ENCODE results near the gene LRP1B.

LRP1B gene

DNA sequence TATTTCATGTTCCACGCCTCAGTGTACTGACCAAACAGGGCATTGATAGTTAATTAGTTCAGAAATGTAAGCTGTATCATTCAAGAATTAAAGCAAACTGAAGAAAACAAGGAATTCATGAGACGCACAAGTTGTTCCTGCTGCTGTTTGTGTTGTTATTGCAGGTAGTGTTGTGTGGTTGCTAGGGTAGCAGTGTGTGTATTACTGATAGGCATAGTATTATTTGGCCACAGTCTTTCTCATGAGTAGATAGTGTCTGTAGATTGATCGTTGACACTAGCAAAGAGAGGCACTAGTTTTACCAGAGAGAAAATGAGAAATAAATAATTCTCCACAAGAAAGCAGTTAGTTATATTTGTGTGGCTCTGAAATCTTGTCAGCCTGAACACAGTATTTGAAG is 548.6 kb downstream of the LRP1B start:
- no peak for DNase-seq (ENCODE audit: low spot score)
- H3K4me3 ChIP-seq = no peak overlapping the region
- no peak overlapping the region for H3K27ac ChIP-seq
- TF ChIP-seq CTCF (IDR thresholded peaks at IDR 0.05) = no peak

GRCh38 chr2:141579071-141579470 is 551.7 kb downstream of the LRP1B start:
- no peak overlapping the region for H3K27ac ChIP-seq
- no peak for DNase-seq (ENCODE audit: low spot score)
- no peak overlapping the region for H3K4me3 ChIP-seq
- TF ChIP-seq CTCF (IDR thresholded peaks at IDR 0.05) = no peak

DNA sequence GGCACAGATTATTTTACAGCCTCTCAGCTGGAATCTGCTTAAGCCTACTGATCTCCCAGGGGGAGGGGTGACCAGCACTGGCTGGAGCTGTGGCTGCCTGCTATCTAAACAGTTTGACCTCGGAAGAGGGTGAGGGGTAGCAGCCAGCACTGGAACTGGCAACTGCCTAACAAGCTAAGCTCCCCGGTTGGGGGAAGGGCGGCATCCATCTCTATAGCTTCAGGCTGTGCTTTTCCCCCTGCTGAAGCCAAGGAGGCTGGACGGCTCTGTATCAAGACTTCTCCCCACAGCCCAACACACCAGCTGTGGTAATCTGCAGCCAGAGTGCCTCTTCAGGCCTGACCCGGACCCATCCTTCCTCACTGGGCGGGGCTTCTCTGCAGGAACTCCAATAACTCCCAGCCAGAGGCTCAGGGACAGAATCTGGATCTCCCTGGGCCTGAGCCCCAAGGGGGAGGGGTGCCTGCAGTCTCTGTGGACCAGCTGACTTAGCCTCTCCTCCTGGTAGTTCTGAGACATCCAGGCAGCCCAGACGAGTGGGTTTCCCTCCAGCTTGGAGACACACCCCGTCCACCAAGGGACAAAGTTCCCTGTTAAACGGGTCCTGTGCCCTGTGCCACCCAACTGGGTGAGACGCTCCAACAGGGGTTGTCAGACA is 560.2 kb downstream of the LRP1B start:
- Histone ChIP-seq H3K27ac (no peak overlapping the region), H3K4me3 (no peak overlapping the region)
- no peak for DNase-seq (ENCODE audit: low spot score)
- TF ChIP-seq CTCF (IDR thresholded peaks at IDR 0.05) = no peak

DNA sequence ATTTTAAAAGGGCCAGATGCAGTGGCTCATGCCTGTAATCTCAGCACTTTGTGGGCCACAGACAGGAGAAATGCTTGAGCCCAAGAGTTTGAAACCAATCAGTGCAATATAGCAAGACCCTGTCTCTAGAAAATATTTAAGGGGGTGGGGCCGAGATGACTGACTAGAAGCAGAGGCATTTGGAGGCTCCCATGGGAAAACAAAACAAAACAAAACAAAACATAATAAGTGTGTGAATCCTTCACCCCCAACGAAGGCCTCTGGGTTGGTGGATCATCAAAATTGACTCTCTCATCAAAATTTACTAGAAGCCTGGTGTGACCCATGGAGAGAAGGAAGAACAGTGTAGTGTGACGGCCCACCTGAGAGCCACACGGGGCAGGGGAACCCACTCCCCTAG is 560.9 kb downstream of the LRP1B start:
- Histone ChIP-seq H3K4me3 (no peak overlapping the region), H3K27ac (no peak overlapping the region)
- DNase-seq (ENCODE audit: low spot score) = no peak
- TF ChIP-seq CTCF (IDR thresholded peaks at IDR 0.05) = no peak

DNA sequence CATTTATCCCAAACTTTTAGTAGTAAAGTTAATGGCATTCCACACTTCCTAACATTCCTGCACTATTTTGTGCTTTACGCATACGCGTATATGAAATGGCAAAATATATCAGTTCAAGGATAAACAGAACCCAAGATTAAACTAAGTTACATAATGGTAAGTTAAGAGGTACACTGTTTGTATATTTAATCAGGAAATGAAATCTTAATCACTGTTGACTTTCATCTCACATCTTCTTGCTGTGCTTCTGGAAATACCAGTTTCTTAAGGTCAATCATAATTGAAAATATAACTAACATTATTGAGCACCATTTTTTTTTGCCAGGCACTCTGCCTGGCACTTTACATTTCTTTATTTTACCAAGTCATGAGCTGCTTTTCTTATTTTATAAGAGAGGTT is 565.2 kb downstream of the LRP1B start:
- no peak for DNase-seq (ENCODE audit: low spot score)
- no peak for TF ChIP-seq CTCF (IDR thresholded peaks at IDR 0.05)
- H3K4me3 ChIP-seq = no peak overlapping the region
- H3K27ac ChIP-seq = no peak overlapping the region

DNA sequence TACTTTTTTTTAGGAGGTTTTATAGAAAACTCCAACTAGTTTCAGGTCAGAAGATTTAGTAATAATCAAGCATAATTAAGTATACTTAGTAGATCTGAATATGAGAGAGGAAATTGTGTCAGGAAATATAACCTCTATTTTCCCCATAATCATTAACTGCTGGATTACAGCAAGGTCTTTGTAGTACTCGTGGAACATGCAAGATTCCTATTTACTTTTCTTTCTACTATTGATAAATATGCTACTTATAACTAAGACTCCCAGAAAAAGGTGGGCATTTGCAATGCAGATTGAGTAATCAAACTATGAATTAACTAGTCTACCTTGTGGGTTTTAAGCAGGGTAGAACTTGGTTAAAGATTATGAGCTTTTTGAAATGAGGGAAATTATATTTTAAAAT is 570.1 kb downstream of the LRP1B start:
- no peak overlapping the region for H3K27ac ChIP-seq
- no peak overlapping the region for H3K4me3 ChIP-seq
- DNase-seq (ENCODE audit: low spot score) = no peak
- no peak for TF ChIP-seq CTCF (IDR thresholded peaks at IDR 0.05)

DNA sequence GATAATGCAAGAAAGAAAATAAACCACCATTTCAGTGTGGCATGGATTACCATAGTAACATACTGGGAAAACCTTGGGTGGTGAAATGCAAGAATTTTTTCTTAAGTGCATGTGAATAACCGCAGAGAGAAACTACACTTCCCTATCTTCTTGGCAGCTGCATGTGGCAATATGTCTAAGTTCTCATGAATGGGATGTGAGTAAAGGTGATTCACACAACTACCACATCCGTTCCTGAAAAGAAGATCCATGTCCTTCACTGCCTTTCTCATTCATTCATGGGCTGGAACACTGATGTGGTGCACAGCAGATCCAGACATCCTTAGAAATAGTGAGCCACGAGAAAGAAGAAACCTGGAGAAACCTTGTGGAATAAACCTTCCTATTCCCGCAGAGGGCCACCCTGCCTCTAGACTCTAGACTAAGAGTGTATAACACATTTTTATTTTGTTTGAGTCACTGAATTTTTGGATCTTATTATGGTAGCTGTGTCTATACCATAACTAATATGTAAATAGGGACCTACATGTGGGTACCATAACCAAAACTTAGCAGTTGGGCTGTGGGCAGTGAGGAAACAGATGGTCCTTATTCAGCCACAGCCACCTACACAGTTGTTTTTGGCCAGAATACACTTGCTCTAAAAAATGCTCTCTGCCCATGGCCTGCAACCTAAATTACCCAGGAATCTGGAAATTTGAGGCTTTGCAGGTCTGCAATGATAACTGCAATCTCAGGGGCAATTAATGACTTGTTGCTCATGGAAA is 573.3 kb downstream of the LRP1B start:
- TF ChIP-seq CTCF (IDR thresholded peaks at IDR 0.05) = no peak
- H3K4me3 ChIP-seq = no peak overlapping the region

More for the DNA sequence above, 573.3 kb downstream of the LRP1B start:
- DNase-seq (ENCODE audit: low spot score) = no peak
- H3K27ac ChIP-seq = no peak overlapping the region

Measured in coronary artery (tissue), 2 donors.